Keratinocyte (primary cell): ENCODE data around the gene CCDC97. TPM values are rescaled to one million over a fixed set of nuclear protein-coding genes. Genes with fewer than 3 reads are reported as not detected.

Experiments
- DNase-seq: peaks from one replicate; pipeline ENCODE4 v3.0.0-alpha.2; 2011; ENCODE audit warnings: low read depth, missing footprints, low spot score
- FAIRE-seq: peaks from 2 replicates; lab custom pipeline; 2011; peaks lifted over from hg19 to GRCh38; lab: Jason Lieb, UNC
- H2AFZ ChIP-seq: 2 replicates; pipeline ENCODE4 v1.6.0; 2012; ENCODE audit warnings: low read length, control low read depth, inconsistent platforms; ENCODE audit not compliant: control insufficient read depth
- H3K27ac ChIP-seq: 2 replicates; pipeline ENCODE4 v1.5.1; 2011; ENCODE audit warnings: low read length; ENCODE audit not compliant: control insufficient read depth, insufficient read depth
- H3K27me3 ChIP-seq: 3 replicates; pipeline ENCODE4 v1.6.0; 2011; ENCODE audit warnings: low read length; ENCODE audit not compliant: control insufficient read depth, insufficient read depth; ENCODE audit errors: extremely low read depth
- H3K36me3 ChIP-seq, 2 experiments: 2 replicates in 1 of 2; 3 replicates in 1 of 2; pipeline ENCODE4 v1.5.1; 2011; ENCODE audit warnings: low read length in 2 of 2, mild to moderate bottlenecking in 1 of 2; ENCODE audit not compliant: control insufficient read depth in 2 of 2, insufficient read depth in 2 of 2; ENCODE audit errors: extremely low read depth in 1 of 2
- H3K4me1 ChIP-seq: 3 replicates; pipeline ENCODE4 v1.5.1; 2011; ENCODE audit warnings: low read length; ENCODE audit not compliant: control insufficient read depth, insufficient read depth; ENCODE audit errors: extremely low read depth
- H3K4me2 ChIP-seq: 3 replicates; pipeline ENCODE4 v1.6.0; 2011; ENCODE audit warnings: low read depth, low read length; ENCODE audit not compliant: control insufficient read depth, insufficient read depth; ENCODE audit errors: extremely low read depth
- H3K4me3 ChIP-seq, 3 experiments: fragments of 200-600 bp in 1 of 3; sonication (generic) in 1 of 3; 2 replicates in 2 of 3; 3 replicates in 1 of 3; pipeline ENCODE4 v1.5.1; 2011 to 2016; ENCODE audit warnings: low read length in 3 of 3, mild to moderate bottlenecking in 3 of 3, control low read depth in 2 of 3, inconsistent platforms in 1 of 3, low read depth in 1 of 3, mixed read lengths in 1 of 3, mixed run types in 1 of 3, moderate library complexity in 1 of 3; ENCODE audit not compliant: control insufficient read depth in 2 of 3, insufficient read depth in 2 of 3; ENCODE audit errors: extremely low read depth in 1 of 3
- H3K79me2 ChIP-seq: 2 replicates; pipeline ENCODE4 v1.6.0; 2012; ENCODE audit warnings: low read length; ENCODE audit not compliant: control insufficient read depth, insufficient read depth
- H3K9ac ChIP-seq: 3 replicates; pipeline ENCODE4 v1.6.0; 2011; ENCODE audit warnings: low read length; ENCODE audit not compliant: control insufficient read depth, insufficient read depth; ENCODE audit errors: extremely low read depth
- H3K9me1 ChIP-seq: 3 replicates; pipeline ENCODE4 v1.6.0; 2011; ENCODE audit warnings: low read length; ENCODE audit not compliant: control insufficient read depth, insufficient read depth; ENCODE audit errors: extremely low read depth
- H3K9me3 ChIP-seq: 2 replicates; pipeline ENCODE4 v1.5.1; 2012; ENCODE audit warnings: low read depth, low read length; ENCODE audit not compliant: control insufficient read depth
- H4K20me1 ChIP-seq: 3 replicates; pipeline ENCODE4 v1.6.0; 2011; ENCODE audit warnings: low read length; ENCODE audit not compliant: control insufficient read depth, insufficient read depth; ENCODE audit errors: extremely low read depth
- CTCF ChIP-seq, 3 experiments: IDR thresholded peaks in 1 of 3; conservative IDR thresholded peaks in 1 of 3; optimal IDR thresholded peaks in 1 of 3; 2 replicates in 2 of 3; 3 replicates in 1 of 3; pipeline versions ENCODE3 to v1.5.1; 2011; ENCODE audit warnings: low read length in 3 of 3, mild to moderate bottlenecking in 3 of 3, moderate library complexity in 2 of 3, control low read depth in 1 of 3, inconsistent platforms in 1 of 3; ENCODE audit not compliant: insufficient read depth in 2 of 3; ENCODE audit errors: extremely low read depth in 1 of 3
- EZH2 ChIP-seq: IDR thresholded peaks from one replicate; pipeline ENCODE4 v1.6.1; 2012; ENCODE audit warnings: inconsistent platforms, mild to moderate bottlenecking, low read length, moderate library complexity
- dilution Hi-C: fragments of 300-500 bp; cut with MboI; formaldehyde crosslinking; loops from one replicate; pipeline ENCODE4 v1.7.0; 2020; ENCODE audit warnings: low sequenced_read_pairs; ENCODE audit not compliant: extremely low pct_ligation_motif_present
- polyA plus RNA-seq, 5 experiments: library from polyadenylated mRNA; depleted of rRNA in 3 of 5; stranded (reverse) in 3 of 5; stranded (forward) in 1 of 5; unstranded in 1 of 5; fragments of >200 nt; gene quantifications; 1 replicate in 1 of 5; 2 replicates in 3 of 5; 3 replicates in 1 of 5; pipeline versions ENCODE4 v1.2.1 to v1.2.3, GENCODE V29; 2011 to 2012; ENCODE audit warnings: missing spikeins in 2 of 5, low read depth in 1 of 5, low replicate concordance in 1 of 5

The CCDC97 gene
- polyA plus RNA-seq, 1 donor (not counting 4 experiments of a cell fraction or from before 2014, with no cell fraction given), result 6.8 TPM

- Histone ChIP-seq H2AFZ (no peak overlapping the region), H3K27ac (peak overlapping the region; percentile 72), H3K9me3 (no peaks in the 10 kb centered on the region), H3K79me2 (peaks cover 2% of the 10 kb centered on the region), H3K9me1 (no peaks in the 10 kb centered on the region), H3K9ac (peak overlapping the region; percentile 74), H3K36me3 (peaks cover 12% of the 10 kb centered on the region in 2 experiments), H4K20me1 (peaks cover 3% of the 10 kb centered on the region), H3K27me3 (no peaks in the 10 kb centered on the region), H3K4me2 (peak overlapping the region; percentile 72), H3K4me3 (no peak overlapping the region), H3K4me1 (peaks cover 27% of the 10 kb centered on the region)
- dilution Hi-C loops, result no loop called here
- TF ChIP-seq CTCF (optimal IDR thresholded peaks at IDR 0.05 in 1 of 3, IDR thresholded peaks at IDR 0.05 in 1 of 3, conservative IDR thresholded peaks at IDR 0.05 in 1 of 3; ENCODE audit: extremely low read depth in 1 of 3, insufficient read depth in 2 of 3, low read length in 3 of 3) (no peak), EZH2 (no peak)
- DNase-seq (no peak), FAIRE-seq (no peak)
Observed at GRCh38 chr19:41328157-41328841, 18.3 kb downstream of the CCDC97 start.

GRCh38 chr19:41328842-41329225, 18.9 kb downstream of the CCDC97 start:
- H3K4me3 ChIP-seq, result no peak overlapping the region
- no peaks in the 10 kb centered on the region for H3K9me1 ChIP-seq
- DNase-seq (no peak), FAIRE-seq (no peak)
- H2AFZ ChIP-seq, result no peak overlapping the region
- H3K4me2 ChIP-seq, result peak overlapping the region; percentile 72
- peaks cover 12% of the 10 kb centered on the region in 2 experiments for H3K36me3 ChIP-seq
- peaks cover 3% of the 10 kb centered on the region for H4K20me1 ChIP-seq
- TF ChIP-seq CTCF (optimal IDR thresholded peaks at IDR 0.05 in 1 of 3, IDR thresholded peaks at IDR 0.05 in 1 of 3, conservative IDR thresholded peaks at IDR 0.05 in 1 of 3; ENCODE audit: extremely low read depth in 1 of 3, insufficient read depth in 2 of 3, low read length in 3 of 3) (no peak), EZH2 (no peak)
- H3K9ac ChIP-seq, result peak overlapping the region; percentile 74
- dilution Hi-C loops, result no loop called here
- H3K9me3 ChIP-seq, result no peaks in the 10 kb centered on the region
- no peaks in the 10 kb centered on the region for H3K27me3 ChIP-seq
- H3K4me1 ChIP-seq, result peaks cover 27% of the 10 kb centered on the region
- H3K79me2 ChIP-seq, result peaks cover 2% of the 10 kb centered on the region
- H3K27ac ChIP-seq, result peak overlapping the region; percentile 72
